Measurements from ENCODE around the gene RARS2.

RARS2 gene

DNA sequence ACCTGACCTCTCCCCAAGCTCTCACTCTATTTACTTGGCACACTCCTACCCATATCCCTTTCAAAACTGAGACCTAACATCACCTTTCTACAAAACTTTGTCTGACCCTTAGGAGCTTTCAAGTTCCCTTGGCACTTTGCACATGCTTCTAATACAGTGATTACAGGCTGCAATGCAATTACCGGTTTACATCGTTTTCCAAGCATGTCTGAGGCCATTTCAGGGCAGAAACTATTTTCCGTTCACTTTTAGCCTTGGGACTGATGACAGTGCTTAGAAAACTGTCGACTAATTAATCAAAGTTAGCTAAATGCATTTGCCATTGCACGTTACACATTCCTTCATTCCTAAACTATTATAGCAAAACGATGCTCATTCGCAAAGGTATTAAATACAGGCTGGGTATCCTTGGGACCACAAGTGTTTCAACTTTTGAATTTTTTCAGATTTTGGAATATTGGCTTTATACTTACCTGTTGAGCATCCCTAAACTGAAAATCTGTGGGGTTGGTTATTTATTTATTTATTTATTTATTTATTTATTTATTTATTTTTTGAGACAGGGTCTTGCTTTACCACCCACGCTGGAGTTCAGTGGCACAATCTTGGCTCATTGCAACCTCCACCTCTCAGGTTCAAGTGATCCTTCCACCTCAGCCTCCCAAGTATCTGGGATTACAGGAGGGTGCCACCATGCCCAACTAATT is 3.3 kb downstream of the RARS2 start (continued):
- TF ChIP-seq, protein P1, sequence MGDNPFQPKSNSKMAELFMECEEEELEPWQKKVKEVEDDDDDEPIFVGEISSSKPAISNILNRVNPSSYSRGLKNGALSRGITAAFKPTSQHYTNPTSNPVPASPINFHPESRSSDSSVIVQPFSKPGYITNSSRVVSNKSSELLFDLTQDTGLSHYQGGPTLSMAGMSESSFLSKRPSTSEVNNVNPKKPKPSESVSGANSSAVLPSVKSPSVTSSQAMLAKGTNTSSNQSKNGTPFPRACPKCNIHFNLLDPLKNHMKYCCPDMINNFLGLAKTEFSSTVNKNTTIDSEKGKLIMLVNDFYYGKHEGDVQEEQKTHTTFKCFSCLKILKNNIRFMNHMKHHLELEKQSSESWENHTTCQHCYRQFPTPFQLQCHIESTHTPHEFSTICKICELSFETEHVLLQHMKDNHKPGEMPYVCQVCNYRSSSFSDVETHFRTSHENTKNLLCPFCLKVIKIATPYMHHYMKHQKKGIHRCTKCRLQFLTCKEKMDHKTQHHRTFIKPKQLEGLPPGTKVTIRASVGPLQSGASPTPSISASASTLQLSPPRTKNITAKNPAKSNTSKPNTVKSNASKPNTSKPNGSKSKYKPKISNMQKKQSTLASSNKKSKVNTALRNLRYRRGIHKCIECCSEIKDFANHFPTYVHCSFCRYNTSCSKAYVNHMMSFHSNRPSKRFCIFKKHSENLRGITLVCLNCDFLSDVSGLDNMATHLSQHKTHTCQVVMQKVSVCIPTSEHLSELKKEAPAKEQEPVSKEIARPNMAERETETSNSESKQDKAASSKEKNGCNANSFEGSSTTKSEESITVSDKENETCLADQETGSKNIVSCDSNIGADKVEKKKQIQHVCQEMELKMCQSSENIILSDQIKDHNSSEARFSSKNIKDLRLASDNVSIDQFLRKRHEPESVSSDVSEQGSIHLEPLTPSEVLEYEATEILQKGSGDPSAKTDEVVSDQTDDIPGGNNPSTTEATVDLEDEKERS (tag by site-specific recombination; IDR thresholded peaks at IDR 0.05): no peak
- TF ChIP-seq MYNN (tag by site-specific recombination; IDR thresholded peaks at IDR 0.05; ENCODE audit: borderline replicate concordance): no peak
- TF ChIP-seq SETDB1 (IDR thresholded peaks at IDR 0.05; ENCODE audit: insufficient read length, low read length): no peak
- TF ChIP-seq ZNF623 (tag by site-specific recombination; IDR thresholded peaks at IDR 0.05): peak; percentile 72
- TF ChIP-seq ZNF791 (tag by site-specific recombination; IDR thresholded peaks at IDR 0.05): no peak
- peak; percentile 48; the same call in 1 of the 2 replicates for TF ChIP-seq ZNF629 (tag by site-specific recombination; IDR thresholded peaks at IDR 0.05)
- TF ChIP-seq ZSCAN30 (tag by site-specific recombination; IDR thresholded peaks at IDR 0.05): no peak
- TF ChIP-seq ZNF341 (tag by site-specific recombination; IDR thresholded peaks at IDR 0.05; ENCODE audit: low read depth): no peak
- no peak for TF ChIP-seq ZNF776 (tag by site-specific recombination; IDR thresholded peaks at IDR 0.05; ENCODE audit: borderline replicate concordance)
- TF ChIP-seq, protein P2, sequence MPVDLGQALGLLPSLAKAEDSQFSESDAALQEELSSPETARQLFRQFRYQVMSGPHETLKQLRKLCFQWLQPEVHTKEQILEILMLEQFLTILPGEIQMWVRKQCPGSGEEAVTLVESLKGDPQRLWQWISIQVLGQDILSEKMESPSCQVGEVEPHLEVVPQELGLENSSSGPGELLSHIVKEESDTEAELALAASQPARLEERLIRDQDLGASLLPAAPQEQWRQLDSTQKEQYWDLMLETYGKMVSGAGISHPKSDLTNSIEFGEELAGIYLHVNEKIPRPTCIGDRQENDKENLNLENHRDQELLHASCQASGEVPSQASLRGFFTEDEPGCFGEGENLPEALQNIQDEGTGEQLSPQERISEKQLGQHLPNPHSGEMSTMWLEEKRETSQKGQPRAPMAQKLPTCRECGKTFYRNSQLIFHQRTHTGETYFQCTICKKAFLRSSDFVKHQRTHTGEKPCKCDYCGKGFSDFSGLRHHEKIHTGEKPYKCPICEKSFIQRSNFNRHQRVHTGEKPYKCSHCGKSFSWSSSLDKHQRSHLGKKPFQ (tag by site-specific recombination; IDR thresholded peaks at IDR 0.05): no peak
- no peak for TF ChIP-seq ZNF24 (tag by site-specific recombination; IDR thresholded peaks at IDR 0.05)
- no peak for TF ChIP-seq KLF8 (tag by site-specific recombination; IDR thresholded peaks at IDR 0.05)
- peak; percentile 46; the same call in 1 of the 2 replicates for TF ChIP-seq GFI1B (tag by site-specific recombination; IDR thresholded peaks at IDR 0.05)
- no peak for TF ChIP-seq SP3 (tag by site-specific recombination; IDR thresholded peaks at IDR 0.05)
- no peak for TF ChIP-seq PRDM1 (tag by site-specific recombination; IDR thresholded peaks at IDR 0.05)
- TF ChIP-seq, protein P3, sequence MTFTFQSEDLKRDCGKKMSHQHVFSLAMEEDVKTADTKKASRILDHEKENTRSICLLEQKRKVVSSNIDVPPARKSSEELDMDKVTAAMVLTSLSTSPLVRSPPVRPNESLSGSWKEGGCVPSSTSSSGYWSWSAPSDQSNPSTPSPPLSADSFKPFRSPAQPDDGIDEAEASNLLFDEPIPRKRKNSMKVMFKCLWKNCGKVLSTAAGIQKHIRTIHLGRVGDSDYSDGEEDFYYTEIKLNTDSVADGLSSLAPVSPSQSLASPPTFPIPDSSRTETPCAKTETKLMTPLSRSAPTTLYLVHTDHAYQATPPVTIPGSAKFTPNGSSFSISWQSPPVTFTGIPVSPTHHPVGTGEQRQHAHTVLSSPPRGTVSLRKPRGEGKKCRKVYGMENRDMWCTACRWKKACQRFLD (tag by site-specific recombination; IDR thresholded peaks at IDR 0.05): no peak
- no peak for TF ChIP-seq ZNF785 (tag by site-specific recombination; IDR thresholded peaks at IDR 0.05)
- TF ChIP-seq, protein P4, sequence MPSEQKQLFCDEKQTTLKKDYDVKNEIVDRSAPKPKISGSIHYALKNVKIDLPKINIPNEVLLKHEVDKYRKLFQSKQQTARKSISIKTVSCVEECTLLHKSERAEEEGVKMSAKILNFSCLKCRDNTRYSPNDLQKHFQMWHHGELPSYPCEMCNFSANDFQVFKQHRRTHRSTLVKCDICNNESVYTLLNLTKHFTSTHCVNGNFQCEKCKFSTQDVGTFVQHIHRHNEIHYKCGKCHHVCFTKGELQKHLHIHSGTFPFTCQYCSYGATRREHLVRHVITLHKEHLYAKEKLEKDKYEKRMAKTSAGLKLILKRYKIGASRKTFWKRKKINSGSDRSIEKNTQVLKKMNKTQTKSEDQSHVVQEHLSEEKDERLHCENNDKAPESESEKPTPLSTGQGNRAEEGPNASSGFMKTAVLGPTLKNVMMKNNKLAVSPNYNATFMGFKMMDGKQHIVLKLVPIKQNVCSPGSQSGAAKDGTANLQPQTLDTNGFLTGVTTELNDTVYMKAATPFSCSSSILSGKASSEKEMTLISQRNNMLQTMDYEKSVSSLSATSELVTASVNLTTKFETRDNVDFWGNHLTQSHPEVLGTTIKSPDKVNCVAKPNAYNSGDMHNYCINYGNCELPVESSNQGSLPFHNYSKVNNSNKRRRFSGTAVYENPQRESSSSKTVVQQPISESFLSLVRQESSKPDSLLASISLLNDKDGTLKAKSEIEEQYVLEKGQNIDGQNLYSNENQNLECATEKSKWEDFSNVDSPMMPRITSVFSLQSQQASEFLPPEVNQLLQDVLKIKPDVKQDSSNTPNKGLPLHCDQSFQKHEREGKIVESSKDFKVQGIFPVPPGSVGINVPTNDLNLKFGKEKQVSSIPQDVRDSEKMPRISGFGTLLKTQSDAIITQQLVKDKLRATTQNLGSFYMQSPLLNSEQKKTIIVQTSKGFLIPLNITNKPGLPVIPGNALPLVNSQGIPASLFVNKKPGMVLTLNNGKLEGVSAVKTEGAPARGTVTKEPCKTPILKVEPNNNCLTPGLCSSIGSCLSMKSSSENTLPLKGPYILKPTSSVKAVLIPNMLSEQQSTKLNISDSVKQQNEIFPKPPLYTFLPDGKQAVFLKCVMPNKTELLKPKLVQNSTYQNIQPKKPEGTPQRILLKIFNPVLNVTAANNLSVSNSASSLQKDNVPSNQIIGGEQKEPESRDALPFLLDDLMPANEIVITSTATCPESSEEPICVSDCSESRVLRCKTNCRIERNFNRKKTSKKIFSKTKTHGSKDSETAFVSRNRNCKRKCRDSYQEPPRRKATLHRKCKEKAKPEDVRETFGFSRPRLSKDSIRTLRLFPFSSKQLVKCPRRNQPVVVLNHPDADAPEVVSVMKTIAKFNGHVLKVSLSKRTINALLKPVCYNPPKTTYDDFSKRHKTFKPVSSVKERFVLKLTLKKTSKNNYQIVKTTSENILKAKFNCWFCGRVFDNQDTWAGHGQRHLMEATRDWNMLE (tag by site-specific recombination; conservative IDR thresholded peaks at IDR 0.05; ENCODE audit: low read depth): peak; percentile 88
- TF ChIP-seq, protein P5, sequence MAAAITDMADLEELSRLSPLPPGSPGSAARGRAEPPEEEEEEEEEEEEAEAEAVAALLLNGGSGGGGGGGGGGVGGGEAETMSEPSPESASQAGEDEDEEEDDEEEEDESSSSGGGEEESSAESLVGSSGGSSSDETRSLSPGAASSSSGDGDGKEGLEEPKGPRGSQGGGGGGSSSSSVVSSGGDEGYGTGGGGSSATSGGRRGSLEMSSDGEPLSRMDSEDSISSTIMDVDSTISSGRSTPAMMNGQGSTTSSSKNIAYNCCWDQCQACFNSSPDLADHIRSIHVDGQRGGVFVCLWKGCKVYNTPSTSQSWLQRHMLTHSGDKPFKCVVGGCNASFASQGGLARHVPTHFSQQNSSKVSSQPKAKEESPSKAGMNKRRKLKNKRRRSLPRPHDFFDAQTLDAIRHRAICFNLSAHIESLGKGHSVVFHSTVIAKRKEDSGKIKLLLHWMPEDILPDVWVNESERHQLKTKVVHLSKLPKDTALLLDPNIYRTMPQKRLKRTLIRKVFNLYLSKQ (tag by site-specific recombination; IDR thresholded peaks at IDR 0.05; ENCODE audit: borderline replicate concordance): 0 out of 2 replicates have a peak, but pooled peaks have one; percentile 19
- no peak for TF ChIP-seq OSR2 (tag by site-specific recombination; IDR thresholded peaks at IDR 0.05)
- TF ChIP-seq ZNF530 (tag by site-specific recombination; IDR thresholded peaks at IDR 0.05; ENCODE audit: low read depth): 0 out of 2 replicates have a peak, but pooled peaks have one; percentile 38
- TF ChIP-seq ZNF114 (tag by site-specific recombination; IDR thresholded peaks at IDR 0.05): no peak
- TF ChIP-seq EGR2 (tag by site-specific recombination; IDR thresholded peaks at IDR 0.05; ENCODE audit: low read depth): no peak
- TF ChIP-seq, protein P6, sequence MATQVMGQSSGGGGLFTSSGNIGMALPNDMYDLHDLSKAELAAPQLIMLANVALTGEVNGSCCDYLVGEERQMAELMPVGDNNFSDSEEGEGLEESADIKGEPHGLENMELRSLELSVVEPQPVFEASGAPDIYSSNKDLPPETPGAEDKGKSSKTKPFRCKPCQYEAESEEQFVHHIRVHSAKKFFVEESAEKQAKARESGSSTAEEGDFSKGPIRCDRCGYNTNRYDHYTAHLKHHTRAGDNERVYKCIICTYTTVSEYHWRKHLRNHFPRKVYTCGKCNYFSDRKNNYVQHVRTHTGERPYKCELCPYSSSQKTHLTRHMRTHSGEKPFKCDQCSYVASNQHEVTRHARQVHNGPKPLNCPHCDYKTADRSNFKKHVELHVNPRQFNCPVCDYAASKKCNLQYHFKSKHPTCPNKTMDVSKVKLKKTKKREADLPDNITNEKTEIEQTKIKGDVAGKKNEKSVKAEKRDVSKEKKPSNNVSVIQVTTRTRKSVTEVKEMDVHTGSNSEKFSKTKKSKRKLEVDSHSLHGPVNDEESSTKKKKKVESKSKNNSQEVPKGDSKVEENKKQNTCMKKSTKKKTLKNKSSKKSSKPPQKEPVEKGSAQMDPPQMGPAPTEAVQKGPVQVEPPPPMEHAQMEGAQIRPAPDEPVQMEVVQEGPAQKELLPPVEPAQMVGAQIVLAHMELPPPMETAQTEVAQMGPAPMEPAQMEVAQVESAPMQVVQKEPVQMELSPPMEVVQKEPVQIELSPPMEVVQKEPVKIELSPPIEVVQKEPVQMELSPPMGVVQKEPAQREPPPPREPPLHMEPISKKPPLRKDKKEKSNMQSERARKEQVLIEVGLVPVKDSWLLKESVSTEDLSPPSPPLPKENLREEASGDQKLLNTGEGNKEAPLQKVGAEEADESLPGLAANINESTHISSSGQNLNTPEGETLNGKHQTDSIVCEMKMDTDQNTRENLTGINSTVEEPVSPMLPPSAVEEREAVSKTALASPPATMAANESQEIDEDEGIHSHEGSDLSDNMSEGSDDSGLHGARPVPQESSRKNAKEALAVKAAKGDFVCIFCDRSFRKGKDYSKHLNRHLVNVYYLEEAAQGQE (tag by site-specific recombination; IDR thresholded peaks at IDR 0.05): peak; percentile 77
